Measurements from ENCODE around the gene BCAS1. TPM values are rescaled to one million over a fixed set of nuclear protein-coding genes. Genes with fewer than 3 reads are reported as not detected.

Gene BCAS1
- total and polyA plus RNA-seq, 10 of the 15 experiments (the other 5 are each of a cell fraction or from before 2014, with no cell fraction given), result 0.21 to 1.4 (median 0.55) TPM

GRCh38 chr20:54078296-54078984 lies 8.0 kb upstream of the BCAS1 start:
- H3K79me2 ChIP-seq (ENCODE audit: control insufficient read depth, insufficient read depth, low read length), result no peaks in the 10 kb centered on the region
- peak; percentile 80 for FAIRE-seq
- peak; percentile 52 for ATAC-seq
- no peak for DNase-seq (ENCODE audit: low read depth, low spot score)
- H3K4me2 ChIP-seq (ENCODE audit: control insufficient read depth, insufficient read depth), result peak overlapping the region; percentile 39; the same call in 1 of the 2 replicates
- ChIA-PET RAD21 (ENCODE audit: unreplicated experiment) (interaction anchor here (1.2 kb wide), 1 partner anchor 15 kb away, joined by 6 read pairs; no protein-coding TSS in a partner anchor), SMC1A (ENCODE audit: uncharacterized antibody, unreplicated experiment) (interaction anchor here (1.1 to 1.3 kb wide), 3 partner anchors 11 to 18 kb away, joined by 3 to 5 read pairs (median 3); no protein-coding TSS in a partner anchor), POLR2A (interaction anchor here (1.6 kb wide), 1 partner anchor 11 kb away, joined by 3 read pairs; no protein-coding TSS in a partner anchor), CTCF (interaction anchor here (1.3 to 1.5 kb wide), 2 partner anchors 14 to 15 kb away, joined by 3 to 8 read pairs; no protein-coding TSS in a partner anchor)
- H4K20me1 ChIP-seq (ENCODE audit: control insufficient read depth, insufficient read depth), result no peaks in the 10 kb centered on the region
- H2AFZ ChIP-seq (ENCODE audit: control insufficient read depth, low read depth, low read length), result no peak overlapping the region
- 12% methylated on average over 7 of the region's 7 CpGs for WGBS (ENCODE audit: insufficient coverage, insufficient replicate concordance, low lambda C conversion rate, missing lambda C conversion rate)
- H3K4me1 ChIP-seq (ENCODE audit: control insufficient read depth, insufficient read depth, low read length), result peaks cover 28% of the 10 kb centered on the region
- BruUV-seq (replicated peaks), result no TSS peak
- no peaks in the 10 kb centered on the region for H3K27me3 ChIP-seq (replicated peaks in 1 of 2; ENCODE audit: control insufficient read depth in 2 of 2, insufficient read depth in 2 of 2, low read length in 1 of 2)
- H3K36me3 ChIP-seq (ENCODE audit: control insufficient read depth in 2 of 2, insufficient read depth in 2 of 2, low read length in 1 of 2), result no peaks in the 10 kb centered on the region
- H3K27ac ChIP-seq (ENCODE audit: control insufficient read depth, insufficient read depth), result peak overlapping the region; percentile 13; the same call in 1 of the 2 replicates
- in situ Hi-C loops (cut with MboI) (no loop called here), intact Hi-C loops (cut with micrococcal nuclease; ENCODE audit: unreplicated experiment) (no loop called here)
- no peak overlapping the region for H3K9ac ChIP-seq (ENCODE audit: control insufficient read depth, insufficient read depth, low read length)
- H3K9me3 ChIP-seq (replicated peaks; ENCODE audit: control insufficient read depth, insufficient read depth, low read length), result no peaks in the 10 kb centered on the region; the same call in 2 of the 3 replicates
- 0 out of 2 replicates have a peak overlapping the region, but pooled peaks have one; percentile 5 for H3K4me3 ChIP-seq
- TF ChIP-seq NRF1 (conservative IDR thresholded peaks at IDR 0.05; ENCODE audit: low read depth, low read length) (no peak), NFYB (IDR thresholded peaks at IDR 0.05; ENCODE audit: insufficient read depth, low read depth, low read length) (no peak), IKZF2 (IDR thresholded peaks at IDR 0.05) (peak in 1 of 2 experiments; percentile 19; a peak in 1 of 4 replicates), SRF (IDR thresholded peaks at IDR 0.05; ENCODE audit: low read depth in 2 of 2, low read length in 2 of 2) (peak; percentile 77 to 81; a peak in 3 of 4 replicates), PBX3 (IDR thresholded peaks at IDR 0.05; ENCODE audit: insufficient replicate concordance, low read depth, low read length) (peak; percentile 69), MEF2A (IDR thresholded peaks at IDR 0.05; ENCODE audit: insufficient read depth, low read depth, low read length) (no peak), NFXL1 (IDR thresholded peaks at IDR 0.05; ENCODE audit: borderline replicate concordance) (no peak), TARDBP (IDR thresholded peaks at IDR 0.05; ENCODE audit: borderline replicate concordance) (no peak), STAT1 (conservative IDR thresholded peaks at IDR 0.05) (no peak), GABPA (IDR thresholded peaks at IDR 0.05; ENCODE audit: low read depth) (0 out of 2 replicates have a peak, but pooled peaks have one; percentile 46), ELK1 (IDR thresholded peaks at IDR 0.05; ENCODE audit: low read depth, low read length) (peak; percentile 41; the same call in 1 of the 2 replicates), ZZZ3 (IDR thresholded peaks at IDR 0.05; ENCODE audit: control insufficient read depth, insufficient read length, low read depth) (no peak), ETV6 (conservative IDR thresholded peaks at IDR 0.05 in 1 of 2, IDR thresholded peaks at IDR 0.05 in 1 of 2; ENCODE audit: borderline replicate concordance in 1 of 2, low read depth in 1 of 2) (peak in 1 of 2 experiments; percentile 69; a peak in 3 of 4 replicates), IKZF1 (conservative IDR thresholded peaks at IDR 0.05) (0 out of 2 replicates have a peak, but pooled peaks have one; percentile 14), REST (IDR thresholded peaks at IDR 0.05; ENCODE audit: low read depth, low read length) (peak; percentile 49; the same call in 1 of the 2 replicates), RAD21 (IDR thresholded peaks at IDR 0.05; ENCODE audit: insufficient read depth, low read depth, low read length) (no peak), MTA3 (IDR thresholded peaks at IDR 0.05; ENCODE audit: borderline replicate concordance, low read length) (no peak)
